ENCODE data around the gene TGOLN2. TPM values are rescaled to one million over a fixed set of nuclear protein-coding genes. Genes with fewer than 3 reads are reported as not detected.
A peak's percentile ranks its signal among the peaks of the same experiment; 100 is the strongest.
"Not testable (repeated sequence)": the region's sequence is repeated elsewhere in the genome, so short reads cannot be mapped to it uniquely, and the experiment has no call there.

TGOLN2 gene
- total RNA-seq (2012; rRNA removed): 72.5 and 81.7 TPM in 2 replicates

DNA sequence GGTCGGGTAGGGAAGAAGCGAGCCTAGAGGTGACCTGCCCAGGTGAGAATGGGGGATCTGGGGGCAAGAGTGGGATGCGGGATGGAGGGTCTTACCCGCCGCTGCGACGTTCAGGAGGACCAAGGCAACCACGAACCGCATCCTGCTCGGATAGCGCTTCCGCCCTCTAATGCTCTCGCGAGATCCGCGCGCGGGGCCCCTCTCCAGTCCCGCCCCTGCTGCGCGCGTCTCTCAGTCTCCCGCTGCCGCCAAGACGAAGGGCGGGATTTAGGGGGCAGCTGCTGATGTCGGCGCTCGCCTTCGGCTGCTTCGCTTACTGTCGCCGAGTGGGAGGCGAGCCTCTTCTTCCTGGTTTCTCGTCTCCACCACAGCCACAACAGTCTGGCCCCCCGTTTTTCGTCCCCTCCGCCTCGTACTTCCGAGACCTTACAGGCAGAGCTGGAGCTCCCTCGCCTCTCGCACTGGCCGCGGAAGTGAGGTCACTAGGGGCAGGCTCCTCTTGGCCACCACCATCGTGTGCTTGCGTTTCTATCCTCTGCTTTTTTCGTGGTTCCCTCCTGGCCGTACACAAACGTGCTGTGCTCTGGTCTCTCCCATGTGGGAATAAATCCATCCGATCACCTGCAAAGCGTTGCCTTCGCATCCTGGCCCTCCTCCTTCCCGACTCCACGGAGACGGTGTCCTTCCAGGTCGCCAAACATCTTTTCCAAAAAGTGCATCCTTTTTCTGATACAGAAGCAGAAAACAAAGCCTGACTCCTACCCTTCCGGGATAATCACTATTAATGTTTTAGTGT is at the start of gene TGOLN2:
Gene TGOLN2, minus strand, starts transcription at position 168 of the 796 bp plus-strand sequence. Its CDS starts 27 bp downstream, at position 141.
- Histone ChIP-seq H3K4me3 (ENCODE audit: low read length) (peak within 1 kb of the TSS; percentile 92), H3K4me1 (ENCODE audit: control insufficient read depth, insufficient read depth, low read length) (peaks cover 14% of the 10 kb centered on the region), H3K9ac (ENCODE audit: low read depth, low read length) (peak within 1 kb of the TSS; percentile 94)

DNA sequence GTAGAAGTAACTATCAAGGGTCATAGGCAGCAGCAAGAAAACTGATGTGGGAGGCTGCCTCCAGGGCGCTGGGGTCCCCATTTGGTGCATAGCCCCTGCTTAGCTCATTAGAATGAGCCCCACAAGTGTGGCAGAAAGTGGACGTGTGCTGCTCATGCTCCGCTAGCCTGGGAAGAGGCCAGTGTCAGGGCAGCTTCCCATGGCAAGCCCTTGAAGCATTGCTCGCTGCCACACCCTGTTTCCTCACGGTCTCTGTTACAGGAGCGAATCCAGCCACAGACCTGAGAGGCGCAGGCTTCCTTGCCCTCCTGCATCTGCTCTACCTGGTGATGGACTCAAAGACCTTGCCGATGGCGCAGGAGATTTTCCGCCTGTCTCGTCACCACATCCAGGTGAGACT is 49.3 kb upstream of the TGOLN2 start:
- Histone ChIP-seq H3K9ac (ENCODE audit: low read depth, low read length) (no peak overlapping the region), H3K9me3 (replicated peaks; ENCODE audit: low read length) (no peaks in the 10 kb centered on the region), H3K4me3 (ENCODE audit: low read length) (no peak overlapping the region), H3K36me3 (ENCODE audit: insufficient read depth, low read length) (peaks cover 36% of the 10 kb centered on the region), H3K27me3 (ENCODE audit: control insufficient read depth, insufficient read depth, low read length) (no peaks in the 10 kb centered on the region), H3K4me2 (ENCODE audit: low read length) (no peak overlapping the region), H3K4me1 (ENCODE audit: control insufficient read depth, insufficient read depth, low read length) (no peaks in the 10 kb centered on the region)

More for the DNA sequence above, at the start of gene TGOLN2:
- Histone ChIP-seq H3K27me3 (ENCODE audit: control insufficient read depth, insufficient read depth, low read length) (no peaks in the 10 kb centered on the region), H3K4me2 (ENCODE audit: low read length) (peak within 1 kb of the TSS; percentile 97), H3K9me3 (replicated peaks; ENCODE audit: low read length) (no peaks in the 10 kb centered on the region), H3K36me3 (ENCODE audit: insufficient read depth, low read length) (peaks cover 31% of the 10 kb centered on the region)

DNA sequence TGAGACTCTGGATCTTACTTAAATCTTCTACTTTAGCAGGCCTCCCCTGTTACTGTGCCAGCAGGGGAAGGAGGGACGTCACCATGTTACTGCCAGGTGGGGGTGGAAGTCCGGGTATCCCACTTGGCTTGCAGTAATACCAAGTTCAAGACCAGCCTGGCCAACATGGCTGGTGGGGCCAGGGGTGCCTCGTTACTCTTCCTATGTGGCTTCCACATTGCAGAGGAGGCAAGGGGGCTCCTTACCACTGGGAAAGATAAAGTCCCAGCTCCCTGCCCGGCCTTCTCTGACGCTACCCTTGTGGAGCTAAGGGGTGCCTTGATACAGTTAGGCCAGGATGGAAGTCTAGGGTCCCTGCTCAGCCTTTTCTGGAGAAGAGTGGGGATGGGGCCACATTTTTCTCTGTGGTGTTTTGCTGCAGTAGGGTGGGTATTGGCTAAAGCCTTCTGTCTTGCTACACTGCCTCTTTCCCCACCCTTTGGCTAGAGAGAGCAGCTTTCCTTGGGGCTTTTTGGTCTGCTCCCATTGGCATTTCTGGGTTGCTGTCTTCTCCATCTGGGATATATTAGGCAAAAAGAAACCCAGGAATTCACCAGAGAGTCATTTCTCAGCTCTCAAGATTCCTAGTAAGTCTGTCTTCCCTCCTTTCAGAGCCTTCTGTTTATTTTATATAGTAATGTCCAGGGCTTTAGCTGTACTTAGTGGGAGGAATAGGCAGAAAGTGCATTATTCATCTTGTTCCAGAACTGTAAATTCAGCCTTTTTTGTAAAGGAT is 48.7 kb upstream of the TGOLN2 start:
- H3K9me3 ChIP-seq (replicated peaks; ENCODE audit: low read length): no peaks in the 10 kb centered on the region

DNA sequence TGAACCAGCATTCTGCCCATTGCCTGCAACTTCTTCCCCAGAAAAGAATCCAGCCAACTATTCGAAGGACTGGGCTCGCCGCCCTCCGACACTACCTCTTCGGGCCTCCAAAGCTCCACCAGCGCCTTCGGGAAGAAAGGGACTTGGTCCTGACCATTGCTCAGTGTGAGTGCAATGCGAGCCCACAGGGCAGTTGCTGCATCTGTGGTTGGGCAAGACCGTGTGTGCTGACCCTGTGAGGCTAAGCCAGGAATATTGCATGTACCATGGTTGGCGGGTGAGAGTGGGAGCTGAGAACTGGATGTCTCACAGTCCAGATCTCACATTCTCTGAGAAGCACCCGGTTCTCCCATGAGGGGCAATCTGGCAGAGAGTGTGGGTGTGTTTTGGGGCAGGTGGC is 43.3 kb upstream of the TGOLN2 start:
- no peaks in the 10 kb centered on the region for H3K9me3 ChIP-seq (replicated peaks; ENCODE audit: low read length)
- H3K36me3 ChIP-seq (ENCODE audit: insufficient read depth, low read length): peaks cover 24% of the 10 kb centered on the region
- peaks cover 9% of the 10 kb centered on the region for H3K4me1 ChIP-seq (ENCODE audit: control insufficient read depth, insufficient read depth, low read length)
- H3K27me3 ChIP-seq (ENCODE audit: control insufficient read depth, insufficient read depth, low read length): no peaks in the 10 kb centered on the region
- H3K4me2 ChIP-seq (ENCODE audit: low read length): no peak overlapping the region
- no peak overlapping the region for H3K4me3 ChIP-seq (ENCODE audit: low read length)
- H3K9ac ChIP-seq (ENCODE audit: low read depth, low read length): no peak overlapping the region

More for the DNA sequence above, 48.7 kb upstream of the TGOLN2 start:
- Histone ChIP-seq H3K4me3 (ENCODE audit: low read length) (no peak overlapping the region), H3K4me2 (ENCODE audit: low read length) (no peak overlapping the region), H3K4me1 (ENCODE audit: control insufficient read depth, insufficient read depth, low read length) (no peaks in the 10 kb centered on the region), H3K36me3 (ENCODE audit: insufficient read depth, low read length) (peaks cover 37% of the 10 kb centered on the region), H3K9ac (ENCODE audit: low read depth, low read length) (no peak overlapping the region), H3K27me3 (ENCODE audit: control insufficient read depth, insufficient read depth, low read length) (no peaks in the 10 kb centered on the region)

DNA sequence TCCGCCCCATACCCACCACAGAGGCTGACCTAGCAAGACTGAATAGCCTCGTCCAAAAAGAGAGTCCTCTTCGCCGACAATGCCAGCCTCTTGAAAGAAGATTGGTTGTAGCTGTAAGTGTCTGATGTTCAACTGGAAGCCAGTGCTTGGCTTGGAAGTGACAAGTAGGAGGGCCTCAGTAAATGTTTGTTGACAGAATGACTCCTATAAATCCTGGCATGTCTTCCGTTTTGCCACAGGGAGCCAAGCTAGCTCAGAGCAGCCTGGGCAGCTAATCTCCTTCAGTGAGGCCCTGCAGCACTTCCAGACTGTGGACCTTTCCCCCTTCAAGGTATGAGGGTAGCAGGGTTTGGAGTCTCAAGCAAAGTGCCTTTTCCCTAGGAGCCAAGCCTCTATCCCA is 41.7 kb upstream of the TGOLN2 start:
- Histone ChIP-seq H3K36me3 (ENCODE audit: insufficient read depth, low read length) (peaks cover 20% of the 10 kb centered on the region), H3K27me3 (ENCODE audit: control insufficient read depth, insufficient read depth, low read length) (no peaks in the 10 kb centered on the region), H3K9me3 (replicated peaks; ENCODE audit: low read length) (no peaks in the 10 kb centered on the region), H3K9ac (ENCODE audit: low read depth, low read length) (no peak overlapping the region), H3K4me2 (ENCODE audit: low read length) (no peak overlapping the region), H3K4me3 (ENCODE audit: low read length) (no peak overlapping the region), H3K4me1 (ENCODE audit: control insufficient read depth, insufficient read depth, low read length) (peaks cover 9% of the 10 kb centered on the region)

DNA sequence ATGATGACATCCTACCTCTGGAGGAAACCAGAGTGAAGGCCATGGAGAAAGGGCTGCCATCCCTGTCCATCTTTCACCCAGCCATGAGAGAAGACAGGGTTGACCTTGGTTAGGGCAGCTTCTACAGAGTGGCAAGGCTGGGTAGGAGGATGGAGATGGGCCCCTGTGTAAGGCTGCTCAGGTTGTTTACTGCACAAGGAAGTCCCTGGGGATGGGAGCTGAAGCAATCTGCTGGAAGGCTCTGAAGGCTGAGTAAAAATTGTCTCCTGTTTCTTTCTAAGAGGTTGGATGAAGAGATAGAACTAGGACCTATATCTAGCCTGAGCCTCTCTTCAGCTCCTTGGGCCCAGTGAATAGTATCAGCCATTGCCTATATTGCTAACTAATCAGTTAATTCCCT is 41.1 kb upstream of the TGOLN2 start:
- no peaks in the 10 kb centered on the region for H3K9me3 ChIP-seq (replicated peaks; ENCODE audit: low read length)
- H3K4me3 ChIP-seq (ENCODE audit: low read length): no peak overlapping the region
- H3K4me1 ChIP-seq (ENCODE audit: control insufficient read depth, insufficient read depth, low read length): peaks cover 9% of the 10 kb centered on the region
- H3K9ac ChIP-seq (ENCODE audit: low read depth, low read length): no peak overlapping the region
- H3K4me2 ChIP-seq (ENCODE audit: low read length): no peak overlapping the region
- peaks cover 20% of the 10 kb centered on the region for H3K36me3 ChIP-seq (ENCODE audit: insufficient read depth, low read length)
- no peaks in the 10 kb centered on the region for H3K27me3 ChIP-seq (ENCODE audit: control insufficient read depth, insufficient read depth, low read length)

DNA sequence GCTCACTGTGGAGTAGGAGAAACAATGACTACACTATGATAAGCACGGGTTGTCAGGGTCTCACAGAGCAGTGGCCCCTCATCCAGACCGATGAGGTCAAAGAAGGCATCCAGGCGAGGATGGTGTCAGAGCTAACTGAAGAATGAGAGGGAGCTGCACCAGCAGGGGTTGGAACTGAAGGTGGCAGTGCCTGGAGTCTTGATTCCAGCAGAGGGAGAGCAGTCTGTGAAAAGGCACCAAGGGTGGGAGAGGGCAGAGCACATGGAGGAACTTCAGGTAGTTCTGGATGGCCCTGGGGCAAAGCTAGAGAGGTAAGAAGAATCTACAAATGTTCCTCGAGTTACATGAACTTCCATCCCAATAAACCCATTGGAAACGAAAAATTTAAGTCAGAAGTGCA is 39.4 kb upstream of the TGOLN2 start:
- no peaks in the 10 kb centered on the region for H3K27me3 ChIP-seq (ENCODE audit: control insufficient read depth, insufficient read depth, low read length)
- H3K36me3 ChIP-seq (ENCODE audit: insufficient read depth, low read length): peaks cover 20% of the 10 kb centered on the region
- H3K4me1 ChIP-seq (ENCODE audit: control insufficient read depth, insufficient read depth, low read length): peaks cover 9% of the 10 kb centered on the region
- no peaks in the 10 kb centered on the region for H3K9me3 ChIP-seq (replicated peaks; ENCODE audit: low read length)
- H3K4me2 ChIP-seq (ENCODE audit: low read length): no peak overlapping the region
- H3K4me3 ChIP-seq (ENCODE audit: low read length): no peak overlapping the region
- H3K9ac ChIP-seq (ENCODE audit: low read depth, low read length): no peak overlapping the region

DNA sequence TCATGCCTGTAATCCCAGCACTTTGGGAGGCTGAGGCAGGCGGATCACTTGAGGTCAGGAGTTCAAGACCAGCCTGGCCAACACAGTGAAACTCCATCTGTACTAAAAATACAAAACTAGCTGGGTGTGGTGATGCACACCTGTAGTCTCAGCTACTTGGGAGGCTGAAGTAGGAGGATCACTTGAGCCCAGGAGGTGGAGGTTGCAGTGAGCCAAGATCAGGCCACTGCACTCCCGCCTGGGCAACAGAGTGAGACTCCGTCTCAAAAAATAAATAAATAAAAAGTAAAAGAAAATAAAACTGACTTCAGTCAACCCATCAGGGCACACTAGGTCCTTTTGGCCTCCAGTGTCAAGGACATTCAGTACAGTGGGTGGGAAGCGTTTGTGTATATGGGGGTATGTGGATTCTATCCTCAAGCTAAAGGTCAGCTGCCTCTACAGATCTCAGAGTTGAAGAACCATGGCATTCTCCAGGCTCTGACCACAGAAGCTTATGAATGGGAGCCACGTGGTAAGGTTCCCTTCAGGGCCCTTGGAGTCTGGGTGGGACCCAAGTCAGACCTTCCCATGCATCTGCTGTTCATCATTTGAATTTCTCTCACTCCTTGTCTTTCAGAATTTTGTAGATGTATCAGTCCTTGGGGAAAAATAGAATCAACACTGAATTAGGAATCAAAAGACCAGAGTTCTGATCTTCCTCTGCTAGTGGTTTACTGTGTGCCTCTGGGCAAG is 35.0 kb upstream of the TGOLN2 start:
- H3K4me1 ChIP-seq (ENCODE audit: control insufficient read depth, insufficient read depth, low read length); H3K27me3 ChIP-seq (ENCODE audit: control insufficient read depth, insufficient read depth, low read length); H3K4me2 ChIP-seq (ENCODE audit: low read length); H3K9me3 ChIP-seq (replicated peaks; ENCODE audit: low read length); H3K9ac ChIP-seq (ENCODE audit: low read depth, low read length); H3K4me3 ChIP-seq (ENCODE audit: low read length): not testable (repeated sequence)
- peaks cover 13% of the 10 kb centered on the region for H3K36me3 ChIP-seq (ENCODE audit: insufficient read depth, low read length)

DNA sequence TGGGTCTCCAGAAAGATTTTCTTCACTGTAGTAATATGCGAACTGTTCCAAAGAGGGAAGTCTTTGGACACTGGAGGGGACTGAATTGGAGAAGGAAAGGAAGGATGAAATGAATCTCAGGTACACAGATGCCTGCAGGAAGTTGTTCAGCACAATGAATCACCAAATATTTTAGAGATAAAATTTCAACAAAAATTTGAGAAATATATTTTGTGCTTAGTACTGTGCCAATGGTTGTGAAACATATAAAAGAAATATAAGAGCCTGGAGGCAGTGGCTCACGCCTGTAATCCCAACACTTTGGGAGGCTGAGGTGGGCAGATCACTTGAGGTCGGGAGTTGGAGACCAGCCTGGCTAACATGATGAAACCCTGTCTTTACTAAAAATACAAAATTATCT is 29.9 kb upstream of the TGOLN2 start:
- Histone ChIP-seq H3K4me1 (ENCODE audit: control insufficient read depth, insufficient read depth, low read length) (peaks cover 18% of the 10 kb centered on the region), H3K9me3 (replicated peaks; ENCODE audit: low read length) (no peaks in the 10 kb centered on the region), H3K4me3 (ENCODE audit: low read length) (no peak overlapping the region), H3K9ac (ENCODE audit: low read depth, low read length) (no peak overlapping the region), H3K36me3 (ENCODE audit: insufficient read depth, low read length) (peaks cover 10% of the 10 kb centered on the region), H3K4me2 (ENCODE audit: low read length) (no peak overlapping the region), H3K27me3 (ENCODE audit: control insufficient read depth, insufficient read depth, low read length) (no peaks in the 10 kb centered on the region)

DNA sequence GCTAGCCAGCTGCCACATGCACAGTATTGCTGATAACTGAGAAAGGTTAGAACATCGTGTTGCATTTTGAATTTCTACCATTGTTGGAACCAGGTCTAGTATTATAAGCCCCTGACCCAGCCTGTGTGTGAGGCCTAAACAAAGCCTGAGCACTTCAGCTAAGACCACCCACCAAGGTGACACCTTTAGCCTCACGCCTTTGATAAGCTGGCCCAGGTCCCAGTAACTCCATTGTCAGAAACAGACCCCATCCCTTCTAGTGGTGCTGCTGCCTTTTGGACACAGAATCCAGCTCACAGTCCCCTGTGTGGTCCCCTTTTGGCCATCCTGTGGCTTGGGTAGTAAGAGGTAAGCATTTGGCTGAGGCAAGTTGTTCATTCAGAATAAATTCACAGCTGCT is 28.4 kb upstream of the TGOLN2 start:
- H3K27me3 ChIP-seq (ENCODE audit: control insufficient read depth, insufficient read depth, low read length): no peaks in the 10 kb centered on the region
- no peak overlapping the region for H3K9ac ChIP-seq (ENCODE audit: low read depth, low read length)
- peaks cover 14% of the 10 kb centered on the region for H3K36me3 ChIP-seq (ENCODE audit: insufficient read depth, low read length)
- H3K9me3 ChIP-seq (replicated peaks; ENCODE audit: low read length): no peaks in the 10 kb centered on the region
- H3K4me1 ChIP-seq (ENCODE audit: control insufficient read depth, insufficient read depth, low read length): peaks cover 18% of the 10 kb centered on the region
- H3K4me3 ChIP-seq (ENCODE audit: low read length): no peak overlapping the region
- H3K4me2 ChIP-seq (ENCODE audit: low read length): no peak overlapping the region

DNA sequence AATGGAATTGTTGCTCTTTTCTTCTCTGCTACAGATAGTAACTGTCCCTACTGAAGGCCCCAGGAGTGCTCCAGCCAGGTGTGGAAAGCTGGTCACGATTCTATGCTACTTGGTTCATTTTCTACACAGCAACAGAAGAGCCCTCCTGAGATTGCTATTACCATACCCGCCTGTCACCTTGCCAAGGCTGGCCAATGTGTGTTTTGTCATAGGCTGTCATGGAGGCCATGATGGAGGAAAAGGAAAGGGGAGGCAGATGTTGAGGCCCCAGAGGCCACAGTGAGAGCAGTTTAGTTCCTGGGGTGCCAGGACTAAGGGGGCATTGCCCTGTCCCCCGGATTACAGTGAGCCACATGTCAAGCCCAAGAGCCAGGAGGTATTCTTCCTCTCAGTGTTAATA is 27.7 kb upstream of the TGOLN2 start:
- Histone ChIP-seq H3K9me3 (replicated peaks; ENCODE audit: low read length) (no peaks in the 10 kb centered on the region), H3K36me3 (ENCODE audit: insufficient read depth, low read length) (peaks cover 19% of the 10 kb centered on the region), H3K9ac (ENCODE audit: low read depth, low read length) (peak overlapping the region; percentile 93), H3K27me3 (ENCODE audit: control insufficient read depth, insufficient read depth, low read length) (no peaks in the 10 kb centered on the region), H3K4me1 (ENCODE audit: control insufficient read depth, insufficient read depth, low read length) (peaks cover 18% of the 10 kb centered on the region), H3K4me2 (ENCODE audit: low read length) (peak overlapping the region; percentile 91), H3K4me3 (ENCODE audit: low read length) (peak overlapping the region; percentile 89)

Measured in skeletal muscle satellite cell (primary cell).